Mesenchymal stem cell (in vitro differentiated cells and primary cell): ENCODE results near the gene GOLT1A.

Experiments used
- DNase-seq: peaks from one replicate; pipeline ENCODE4 v3.0.0-alpha.2; 2013
- H2AFZ ChIP-seq: one replicate; pipeline ENCODE4 v1.6.1; 2013; ENCODE audit warnings: low read depth, mild to moderate bottlenecking, control low read depth, inconsistent platforms, low read length, moderate library complexity
- H2AK5ac ChIP-seq: 2 replicates; pipeline ENCODE4 v1.6.1; 2013; ENCODE audit warnings: low read length, moderate library complexity, mild to moderate bottlenecking, inconsistent platforms; ENCODE audit not compliant: severe bottlenecking
- H2BK120ac ChIP-seq: one replicate; pipeline ENCODE4 v1.6.1; 2013; ENCODE audit warnings: low read depth, mild to moderate bottlenecking, inconsistent platforms, low read length, moderate library complexity
- H2BK12ac ChIP-seq, 2 experiments: one replicate each; pipeline ENCODE4 v1.6.1; 2013; ENCODE audit warnings: inconsistent platforms in 2 of 2, low read length in 2 of 2, mild to moderate bottlenecking in 2 of 2, moderate library complexity in 2 of 2, control low read depth in 1 of 2
- H2BK15ac ChIP-seq: one replicate; pipeline ENCODE4 v1.6.1; 2013; ENCODE audit warnings: mild to moderate bottlenecking, low read depth, inconsistent platforms; ENCODE audit not compliant: poor library complexity, severe bottlenecking
- H2BK5ac ChIP-seq: 2 replicates; pipeline ENCODE4 v1.6.1; 2013; ENCODE audit warnings: low read depth, mild to moderate bottlenecking, low read length, control low read depth, inconsistent platforms; ENCODE audit not compliant: poor library complexity, severe bottlenecking
- H3K14ac ChIP-seq, 2 experiments: one replicate each; pipeline ENCODE4 v1.6.1; 2013; ENCODE audit warnings: inconsistent platforms in 2 of 2, low read length in 2 of 2, control low read depth in 1 of 2, mild to moderate bottlenecking in 1 of 2, moderate library complexity in 1 of 2
- H3K18ac ChIP-seq, 2 experiments: one replicate each; pipeline ENCODE4 v1.6.1; 2013; ENCODE audit warnings: inconsistent platforms in 2 of 2, low read length in 2 of 2, control low read depth in 1 of 2, low read depth in 1 of 2, mild to moderate bottlenecking in 1 of 2
- H3K23ac ChIP-seq, 2 experiments: one replicate each; pipeline ENCODE4 v1.6.1; 2013; ENCODE audit warnings: inconsistent platforms in 2 of 2, low read length in 2 of 2, mild to moderate bottlenecking in 2 of 2, moderate library complexity in 2 of 2, control low read depth in 1 of 2
- H3K27ac ChIP-seq: 2 replicates; pipeline ENCODE4 v1.5.1; 2013; ENCODE audit warnings: mild to moderate bottlenecking, moderate library complexity, low read length, control low read depth, inconsistent platforms; ENCODE audit not compliant: poor library complexity, severe bottlenecking
- H3K27me3 ChIP-seq, 2 experiments: 2 replicates each; pipeline versions ENCODE4 v1.6.1 to v1.7.0; 2013; ENCODE audit warnings: low read length in 2 of 2, mild to moderate bottlenecking in 2 of 2, moderate library complexity in 2 of 2, control low read depth in 1 of 2, inconsistent platforms in 1 of 2; ENCODE audit not compliant: control insufficient read depth in 1 of 2, insufficient read depth in 1 of 2
- H3K36me3 ChIP-seq, 2 experiments: 2 replicates each; pipeline versions ENCODE4 v1.6.1 to v1.7.0; 2013; ENCODE audit warnings: low read length in 2 of 2, control low read depth in 1 of 2, inconsistent platforms in 1 of 2, low read depth in 1 of 2, mild to moderate bottlenecking in 1 of 2; ENCODE audit not compliant: insufficient read depth in 2 of 2, control insufficient read depth in 1 of 2
- H3K4ac ChIP-seq, 2 experiments: one replicate each; pipeline ENCODE4 v1.6.1; 2013; ENCODE audit warnings: inconsistent platforms in 2 of 2, low read length in 2 of 2, mild to moderate bottlenecking in 2 of 2, moderate library complexity in 2 of 2, control low read depth in 1 of 2, low read depth in 1 of 2
- H3K4me1 ChIP-seq: 2 replicates; pipeline ENCODE4 v1.6.1; 2013; ENCODE audit warnings: low read depth, low read length, control low read depth; ENCODE audit not compliant: control insufficient read depth, insufficient read depth
- H3K4me2 ChIP-seq: 2 replicates; pipeline ENCODE4 v1.6.1; 2013; ENCODE audit warnings: low read length, mild to moderate bottlenecking, inconsistent platforms; ENCODE audit not compliant: poor library complexity, severe bottlenecking
- H3K4me3 ChIP-seq, 2 experiments: 2 replicates each; pipeline versions ENCODE4 v1.5.1 to v1.7.0; 2013; ENCODE audit warnings: low read length in 2 of 2, mild to moderate bottlenecking in 2 of 2, control low read depth in 1 of 2, low read depth in 1 of 2; ENCODE audit not compliant: insufficient read depth in 1 of 2
- H3K79me1 ChIP-seq: replicated peaks from 2 replicates; pipeline ENCODE4 v1.6.1; 2013; ENCODE audit warnings: mild to moderate bottlenecking, control low read depth, low read length, inconsistent platforms; ENCODE audit not compliant: poor library complexity, severe bottlenecking
- H3K9ac ChIP-seq: 2 replicates; pipeline ENCODE4 v1.7.0; 2013; ENCODE audit warnings: mild to moderate bottlenecking, low read length, moderate library complexity
- H3K9me3 ChIP-seq: 2 replicates; pipeline ENCODE4 v1.7.0; 2013; ENCODE audit warnings: mild to moderate bottlenecking, low read length; ENCODE audit not compliant: control insufficient read depth
- H4K8ac ChIP-seq: one replicate; pipeline ENCODE4 v1.6.1; 2013; ENCODE audit warnings: inconsistent platforms, mild to moderate bottlenecking, low read length, moderate library complexity
- H4K91ac ChIP-seq: one replicate; pipeline ENCODE4 v1.6.1; 2013; ENCODE audit warnings: mild to moderate bottlenecking, low read length, inconsistent platforms
- WGBS: methylation state at CpG from one replicate; pipeline ENCODE4 v1.1.7; 2013; ENCODE audit warnings: mixed read lengths; 5-methylcytosine and 5-hydroxymethylcytosine counted together

Gene GOLT1A

DNA sequence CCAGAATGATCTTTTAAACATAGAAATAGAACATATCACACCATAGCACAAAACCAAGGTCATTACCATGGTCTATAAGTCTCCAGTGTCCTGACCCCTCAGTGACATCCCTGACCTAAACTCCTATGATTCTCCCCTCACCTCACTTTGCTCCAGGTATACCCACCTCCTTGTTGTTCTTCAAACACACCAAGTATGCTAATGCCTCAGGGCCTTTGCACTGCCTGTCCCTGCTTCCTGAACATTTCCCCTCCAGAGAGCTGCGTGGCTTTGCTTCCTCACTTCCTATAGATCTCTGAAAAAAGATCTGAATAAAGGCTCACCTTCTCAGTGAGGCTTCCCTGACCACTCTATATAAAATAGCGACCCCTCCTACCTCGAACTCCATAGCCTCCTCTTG, 1.1 kb downstream of the GOLT1A start:
- no peak overlapping the region for H3K23ac ChIP-seq
- no peaks in the 10 kb centered on the region for H3K79me1 ChIP-seq
- no peak overlapping the region for H3K14ac ChIP-seq
- no peak overlapping the region for H2AFZ ChIP-seq
- no peak overlapping the region for H2BK12ac ChIP-seq
- H3K36me3 ChIP-seq: no peaks in the 10 kb centered on the region
- H3K9me3 ChIP-seq: no peaks in the 10 kb centered on the region
- no peak for DNase-seq
- no peak overlapping the region for H3K4me3 ChIP-seq
- H4K91ac ChIP-seq: no peak overlapping the region
- no peak overlapping the region for H3K4me2 ChIP-seq
- peaks cover 9% of the 10 kb centered on the region for H3K4me1 ChIP-seq
- 91% methylated on average over 2 of the region's 3 CpGs for WGBS
- no peak overlapping the region for H2AK5ac ChIP-seq
- no peak overlapping the region for H4K8ac ChIP-seq
- no peak overlapping the region for H3K9ac ChIP-seq
- no peak overlapping the region for H2BK5ac ChIP-seq
- no peak overlapping the region for H2BK120ac ChIP-seq
- no peak overlapping the region for H3K18ac ChIP-seq
- peaks cover 35 to 44% of the 10 kb centered on the region in 2 experiments for H3K27me3 ChIP-seq
- H3K27ac ChIP-seq: no peak overlapping the region
- no peak overlapping the region for H3K4ac ChIP-seq
- no peak overlapping the region for H2BK15ac ChIP-seq

DNA sequence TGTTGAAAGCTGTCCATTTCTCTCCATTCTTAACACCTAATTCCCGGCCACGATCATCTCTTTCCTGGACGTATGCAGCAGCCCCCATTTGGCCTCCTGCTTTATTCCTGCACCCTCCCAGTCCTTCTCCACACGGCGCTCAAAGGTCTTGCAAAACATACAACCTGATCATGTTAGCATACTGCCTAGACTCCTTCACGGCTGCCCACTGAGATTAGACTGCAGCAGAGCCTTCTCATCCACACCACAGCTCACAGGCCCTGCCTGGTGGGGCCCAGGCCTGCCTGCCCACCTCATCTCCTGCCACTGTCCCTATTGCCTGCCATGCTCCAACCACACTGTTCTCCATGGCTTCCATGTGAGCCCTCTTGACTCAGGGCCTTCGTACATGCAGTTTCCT, 2.7 kb downstream of the GOLT1A start:
- Histone ChIP-seq H4K91ac (no peak overlapping the region), H3K4ac (no peak overlapping the region), H3K9me3 (no peaks in the 10 kb centered on the region), H2BK15ac (no peak overlapping the region), H3K4me3 (no peak overlapping the region), H3K27me3 (peaks cover 37 to 38% of the 10 kb centered on the region in 2 experiments), H4K8ac (no peak overlapping the region), H3K14ac (no peak overlapping the region), H3K79me1 (no peaks in the 10 kb centered on the region), H2BK12ac (no peak overlapping the region), H3K27ac (no peak overlapping the region), H3K4me2 (no peak overlapping the region), H2AK5ac (no peak overlapping the region), H3K9ac (no peak overlapping the region), H2BK5ac (no peak overlapping the region), H2BK120ac (no peak overlapping the region), H2AFZ (no peak overlapping the region), H3K18ac (no peak overlapping the region), H3K4me1 (peaks cover 11% of the 10 kb centered on the region), H3K36me3 (no peaks in the 10 kb centered on the region), H3K23ac (no peak overlapping the region)
- no peak for DNase-seq
- WGBS: 78% methylated on average over 7 of the region's 7 CpGs

DNA sequence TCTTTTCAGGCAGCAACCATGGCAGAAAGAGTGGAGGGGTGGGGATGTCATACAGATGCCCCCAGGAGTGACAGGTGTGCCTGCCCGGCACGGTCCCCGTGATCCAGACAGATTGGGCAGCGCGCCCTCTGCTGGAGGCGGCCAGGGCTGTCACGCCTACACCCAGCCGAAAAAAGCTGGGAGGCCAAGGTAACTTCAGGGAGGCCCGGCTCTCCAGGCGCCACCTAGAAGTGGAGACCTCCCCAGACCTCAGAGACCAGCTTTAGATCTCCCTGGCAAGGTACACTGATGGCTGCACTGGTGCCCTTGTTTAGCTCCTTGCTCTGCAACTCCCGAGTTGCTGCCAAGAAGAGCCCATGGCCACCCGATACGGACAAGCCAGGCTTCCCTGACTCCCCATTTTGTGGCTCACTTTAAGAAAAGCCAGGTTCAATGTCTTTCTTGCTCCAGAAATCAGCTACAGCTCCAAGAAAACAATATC, 6.6 kb downstream of the GOLT1A start:
- no peak overlapping the region for H2BK12ac ChIP-seq
- no peak overlapping the region for H2AFZ ChIP-seq
- WGBS: 12% methylated on average over 13 of the region's 13 CpGs
- DNase-seq: peak; percentile 35
- no peaks in the 10 kb centered on the region for H3K79me1 ChIP-seq
- H2BK120ac ChIP-seq: no peak overlapping the region
- H3K18ac ChIP-seq: no peak overlapping the region
- H3K4me3 ChIP-seq: no peak overlapping the region
- peaks cover 35 to 47% of the 10 kb centered on the region in 2 experiments for H3K27me3 ChIP-seq
- no peak overlapping the region for H4K91ac ChIP-seq
- H4K8ac ChIP-seq: no peak overlapping the region
- no peak overlapping the region for H3K14ac ChIP-seq
- peaks cover 9% of the 10 kb centered on the region for H3K4me1 ChIP-seq
- H3K4me2 ChIP-seq: no peak overlapping the region
- H3K9me3 ChIP-seq: no peaks in the 10 kb centered on the region
- H2AK5ac ChIP-seq: no peak overlapping the region
- no peak overlapping the region for H2BK5ac ChIP-seq
- H2BK15ac ChIP-seq: no peak overlapping the region
- H3K27ac ChIP-seq: no peak overlapping the region
- H3K9ac ChIP-seq: no peak overlapping the region
- no peaks in the 10 kb centered on the region for H3K36me3 ChIP-seq
- no peak overlapping the region for H3K23ac ChIP-seq
- no peak overlapping the region for H3K4ac ChIP-seq

DNA sequence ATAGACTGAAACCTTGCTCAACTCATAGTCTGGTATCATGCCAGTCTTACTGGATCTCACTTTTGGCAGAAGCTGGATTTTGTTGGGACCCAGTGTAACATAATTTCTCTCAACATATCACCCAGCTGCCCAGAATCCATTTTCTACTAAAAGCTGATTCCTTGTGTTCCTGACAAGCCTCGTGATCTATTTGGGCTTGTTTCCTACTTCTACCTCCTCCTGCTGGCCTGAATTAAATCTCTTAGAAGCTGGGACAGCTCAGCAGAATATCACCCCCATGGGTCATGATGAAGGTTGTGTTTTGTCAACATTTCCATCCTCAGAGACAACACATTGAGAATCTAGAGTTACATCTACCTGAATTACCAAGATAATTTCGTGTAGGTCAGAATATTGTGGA, 7.7 kb downstream of the GOLT1A start:
- Histone ChIP-seq H2BK120ac (no peak overlapping the region), H2BK15ac (no peak overlapping the region), H3K18ac (no peak overlapping the region), H2BK12ac (no peak overlapping the region), H3K23ac (no peak overlapping the region), H2BK5ac (no peak overlapping the region), H3K4me3 (no peak overlapping the region), H3K36me3 (no peaks in the 10 kb centered on the region), H3K27me3 (peaks cover 32 to 54% of the 10 kb centered on the region in 2 experiments), H3K9ac (peak overlapping the region; percentile 30), H4K91ac (no peak overlapping the region), H2AFZ (no peak overlapping the region), H3K9me3 (no peaks in the 10 kb centered on the region), H3K79me1 (no peaks in the 10 kb centered on the region), H3K27ac (no peak overlapping the region), H3K4me2 (no peak overlapping the region), H3K14ac (no peak overlapping the region), H2AK5ac (no peak overlapping the region), H4K8ac (no peak overlapping the region), H3K4ac (no peak overlapping the region), H3K4me1 (peaks cover 9% of the 10 kb centered on the region)
- no peak for DNase-seq
- WGBS: 57% methylated on average over 1 of the region's 2 CpGs
